H4 (cell line): Measurements from ENCODE around the gene NUB1. TPM values are rescaled to one million over a fixed set of nuclear protein-coding genes. Genes with fewer than 3 reads are reported as not detected.
A peak's percentile ranks its signal among the peaks of the same experiment; 100 is the strongest.

Source experiments
- DNase-seq: peaks from one replicate; pipeline ENCODE4 v3.0.0-alpha.2; 2015; ENCODE audit warnings: low spot score
- total RNA-seq: library from RNA; depleted of rRNA; stranded (reverse); fragments of >200 nt; shearing (Covaris generic); gene quantifications from 2 replicates; pipeline ENCODE4 v1.2.3, GENCODE V29; 2014

NUB1 gene
- total RNA-seq, 1 experiment from 2014 or later, result 63.0 TPM

GRCh38 chr7:151312831-151313809, 28.5 kb upstream of the NUB1 start:
- no peak for DNase-seq

GRCh38 chr7:151313857-151314256, 27.8 kb upstream of the NUB1 start:
- DNase-seq, result no peak

- DNase-seq, result no peak
These were observed 27.2 kb upstream of the NUB1 start for GRCh38 chr7:151314401-151314800.

- peak; percentile 44 for DNase-seq
These were observed 26.5 kb upstream of the NUB1 start for GRCh38 chr7:151315038-151315655.

GRCh38 chr7:151316896-151317295, 24.7 kb upstream of the NUB1 start:
- DNase-seq, result no peak

GRCh38 chr7:151317936-151318335, 23.7 kb upstream of the NUB1 start:
- DNase-seq, result no peak

GRCh38 chr7:151319189-151319588, 22.4 kb upstream of the NUB1 start:
- DNase-seq, result no peak

- no peak for DNase-seq
These were observed 21.3 kb upstream of the NUB1 start for GRCh38 chr7:151320263-151320845.

- no peak for DNase-seq
These were observed 20.3 kb upstream of the NUB1 start for GRCh38 chr7:151321341-151321740.

- no peak for DNase-seq
These were observed 18.7 kb upstream of the NUB1 start for GRCh38 chr7:151322906-151323305.

GRCh38 chr7:151327022-151327421, 14.6 kb upstream of the NUB1 start:
- DNase-seq, result no peak

- DNase-seq, result no peak
These were observed 14.0 kb upstream of the NUB1 start for GRCh38 chr7:151327659-151328058.

GRCh38 chr7:151330181-151330580, 11.4 kb upstream of the NUB1 start:
- DNase-seq, result no peak

- DNase-seq, result no peak
These were observed 11.0 kb upstream of the NUB1 start for GRCh38 chr7:151330661-151331060.

GRCh38 chr7:151334628-151335027, 7.0 kb upstream of the NUB1 start:
- no peak for DNase-seq

- no peak for DNase-seq
These were observed 5.4 kb upstream of the NUB1 start for GRCh38 chr7:151336027-151336708.

- DNase-seq, result no peak
These were observed 4.3 kb upstream of the NUB1 start for GRCh38 chr7:151337346-151337745.

- no peak for DNase-seq
These were observed 2.8 kb upstream of the NUB1 start for GRCh38 chr7:151338809-151339208.

- no peak for DNase-seq
These were observed 1.8 kb upstream of the NUB1 start for GRCh38 chr7:151339651-151340382.

GRCh38 chr7:151340794-151341356, 737 bp upstream of the NUB1 start:
- DNase-seq, result no peak

- no peak for DNase-seq
These were observed 562 bp downstream of the NUB1 start for GRCh38 chr7:151342102-151342646.
